Measurements from ENCODE around the gene GTF2A1.
"Not testable (repeated sequence)": the region's sequence is repeated elsewhere in the genome, so short reads cannot be mapped to it uniquely, and the experiment has no call there.

Gene GTF2A1

GRCh38 chr14:81224222-81224621 lies 3.5 kb upstream of the GTF2A1 start:
- DNase-seq, result no peak

- not testable (repeated sequence) for DNase-seq
Measured at GRCh38 chr14:81223788-81224187, 3.0 kb upstream of the GTF2A1 start.

- no peak for DNase-seq
Measured at GRCh38 chr14:81222691-81223090, 1.9 kb upstream of the GTF2A1 start.

GRCh38 chr14:81222126-81222525 lies 1.4 kb upstream of the GTF2A1 start:
- DNase-seq, result no peak

GRCh38 chr14:81221579-81222102 lies 882 bp upstream of the GTF2A1 start:
- no peak for DNase-seq

GRCh38 chr14:81220580-81220829 lies 254 bp downstream of the GTF2A1 start:
- no peak for DNase-seq

- DNase-seq, result peak in 3 of 4 experiments; percentile 13 to 39 (median 29)
Measured at GRCh38 chr14:81219759-81220579, 790 bp downstream of the GTF2A1 start.

- peak; percentile 43 to 65 (median 62) for DNase-seq
Measured at GRCh38 chr14:81219210-81219758, 1.5 kb downstream of the GTF2A1 start.

- no peak for DNase-seq
Measured at GRCh38 chr14:81211844-81212243, 8.9 kb downstream of the GTF2A1 start.

- DNase-seq, result no peak
Measured at GRCh38 chr14:81209167-81209836, 11.5 kb downstream of the GTF2A1 start.

GRCh38 chr14:81208489-81208888 lies 12.3 kb downstream of the GTF2A1 start:
- DNase-seq, result no peak

- DNase-seq, result no peak
Measured at GRCh38 chr14:81206115-81206514, 14.6 kb downstream of the GTF2A1 start.

- DNase-seq, result no peak
Measured at GRCh38 chr14:81205639-81206038, 15.1 kb downstream of the GTF2A1 start.

GRCh38 chr14:81200054-81200453 lies 20.7 kb downstream of the GTF2A1 start:
- no peak for DNase-seq

GRCh38 chr14:81199084-81199483 lies 21.7 kb downstream of the GTF2A1 start:
- no peak for DNase-seq

- no peak for DNase-seq
Measured at GRCh38 chr14:81198651-81199050, 22.1 kb downstream of the GTF2A1 start.

GRCh38 chr14:81193924-81194633 lies 26.7 kb downstream of the GTF2A1 start:
- peak in 1 of 4 experiments; percentile 8 for DNase-seq

GRCh38 chr14:81192594-81192993 lies 28.2 kb downstream of the GTF2A1 start:
- no peak for DNase-seq

- DNase-seq, result no peak
Measured at GRCh38 chr14:81187832-81188522, 32.8 kb downstream of the GTF2A1 start.

GRCh38 chr14:81179631-81180030 lies 41.1 kb downstream of the GTF2A1 start:
- DNase-seq, result no peak

- DNase-seq, result no peak
Measured at GRCh38 chr14:81178063-81178462, 42.7 kb downstream of the GTF2A1 start.

GRCh38 chr14:81177225-81177624 lies 43.5 kb downstream of the GTF2A1 start:
- no peak for DNase-seq

GRCh38 chr14:81176241-81176640 lies 44.5 kb downstream of the GTF2A1 start:
- no peak for DNase-seq

All from activated CD4-positive, CD25-positive, alpha-beta regulatory T cell (primary cell).